ENCODE data around the gene SPTBN5.

The SPTBN5 gene

DNA sequence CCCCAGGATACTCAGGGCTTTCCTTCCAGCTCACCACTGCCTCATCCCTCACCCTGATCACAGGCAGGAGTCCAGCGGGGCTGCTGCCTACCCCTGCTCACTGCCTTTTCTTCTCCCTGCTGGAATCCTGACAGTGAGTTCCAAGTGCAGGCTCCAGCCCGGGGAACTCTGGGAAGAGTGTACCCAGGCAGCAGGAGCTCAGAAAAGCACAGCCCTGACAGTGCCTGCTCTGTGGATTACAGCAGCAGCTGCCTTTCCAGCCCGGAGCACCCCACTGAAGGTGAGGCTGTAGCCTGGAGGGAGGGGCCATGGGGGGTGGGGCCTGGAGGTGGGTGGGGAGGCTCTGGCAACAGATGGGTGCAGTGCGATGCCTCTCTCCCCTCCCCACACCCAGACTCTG is 72.0 kb downstream of the SPTBN5 start:
- Histone ChIP-seq H3K4me2 (ENCODE audit: low read length) (no peak overlapping the region), H3K9me3 (ENCODE audit: low read length) (no peaks in the 10 kb centered on the region), H3K4me1 (ENCODE audit: insufficient read depth, low read length, severe bottlenecking) (no peaks in the 10 kb centered on the region), H3K27me3 (ENCODE audit: insufficient read depth, low read length) (no peaks in the 10 kb centered on the region), H3K9me2 (ENCODE audit: low read depth, low read length) (no peaks in the 10 kb centered on the region), H2AFZ (ENCODE audit: low read length) (no peak overlapping the region), H3K9ac (ENCODE audit: low read length) (no peak overlapping the region), H3K4me3 (ENCODE audit: low read depth, low read length, poor library complexity, severe bottlenecking) (no peak overlapping the region), H3K79me2 (ENCODE audit: insufficient read depth, low read length) (no peaks in the 10 kb centered on the region), H3K27ac (ENCODE audit: low read depth, low read length, poor library complexity, severe bottlenecking) (no peak overlapping the region), H3K36me3 (ENCODE audit: insufficient read depth, low read length) (peaks cover 4% of the 10 kb centered on the region; the same call in 1 of the 2 replicates), H4K20me1 (ENCODE audit: insufficient read depth, low read length) (no peaks in the 10 kb centered on the region), H3F3A (ENCODE audit: insufficient read depth, low read length) (no peaks in the 10 kb centered on the region)
- TF ChIP-seq EZH2 (IDR thresholded peaks at IDR 0.05; ENCODE audit: borderline replicate concordance, low read length) (no peak), CTCF (IDR thresholded peaks at IDR 0.05; ENCODE audit: low read length) (no peak)

- no peaks in the 10 kb centered on the region for H3K9me2 ChIP-seq (ENCODE audit: low read depth, low read length)
- H3K27ac ChIP-seq (ENCODE audit: low read depth, low read length, poor library complexity, severe bottlenecking): no peak overlapping the region
- no peaks in the 10 kb centered on the region for H3K4me1 ChIP-seq (ENCODE audit: insufficient read depth, low read length, severe bottlenecking)
- peaks cover 4% of the 10 kb centered on the region; the same call in 1 of the 2 replicates for H3K36me3 ChIP-seq (ENCODE audit: insufficient read depth, low read length)
- no peaks in the 10 kb centered on the region for H3K27me3 ChIP-seq (ENCODE audit: insufficient read depth, low read length)
- no peak overlapping the region for H2AFZ ChIP-seq (ENCODE audit: low read length)
- no peak overlapping the region for H3K9ac ChIP-seq (ENCODE audit: low read length)
- TF ChIP-seq EZH2 (IDR thresholded peaks at IDR 0.05; ENCODE audit: borderline replicate concordance, low read length) (no peak), CTCF (IDR thresholded peaks at IDR 0.05; ENCODE audit: low read length) (no peak)
- no peaks in the 10 kb centered on the region for H3K9me3 ChIP-seq (ENCODE audit: low read length)
- H3F3A ChIP-seq (ENCODE audit: insufficient read depth, low read length): no peaks in the 10 kb centered on the region
- H3K4me3 ChIP-seq (ENCODE audit: low read depth, low read length, poor library complexity, severe bottlenecking): no peak overlapping the region
- no peak overlapping the region for H3K4me2 ChIP-seq (ENCODE audit: low read length)
- H4K20me1 ChIP-seq (ENCODE audit: insufficient read depth, low read length): no peaks in the 10 kb centered on the region
- H3K79me2 ChIP-seq (ENCODE audit: insufficient read depth, low read length): no peaks in the 10 kb centered on the region
Measured at GRCh38 chr15:41820791-41821423, 72.9 kb downstream of the SPTBN5 start.

DNA sequence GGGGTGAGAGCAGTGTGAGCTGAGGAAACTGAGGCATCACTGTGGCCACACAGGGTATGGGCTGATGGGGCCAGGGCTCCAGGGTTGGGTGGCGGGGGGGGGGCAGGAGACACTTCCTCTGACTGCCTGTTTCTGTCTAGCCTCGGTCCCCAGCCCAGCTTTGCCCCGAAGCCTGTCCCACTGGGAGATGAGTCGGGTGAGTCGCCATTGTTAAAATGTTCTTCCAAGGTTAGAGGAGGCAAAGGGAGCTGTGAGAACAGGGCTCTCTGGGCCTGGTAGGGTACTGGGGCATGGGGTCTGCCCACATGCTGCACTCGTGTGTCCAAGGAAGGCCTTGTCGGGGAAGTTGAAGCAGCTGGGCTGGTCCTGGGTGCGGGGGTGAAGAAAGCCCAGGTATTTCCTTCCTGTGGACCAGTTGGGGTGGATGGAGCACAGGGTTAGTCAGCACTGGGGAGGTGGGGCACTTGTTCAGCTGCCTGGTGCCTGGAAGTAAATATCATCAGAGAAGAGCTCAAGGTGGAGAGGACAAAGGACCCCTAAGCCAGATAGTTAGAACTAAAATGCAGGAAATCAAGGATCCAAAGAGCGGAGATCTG is 74.3 kb downstream of the SPTBN5 start:
- Histone ChIP-seq H3K27ac (ENCODE audit: low read depth, low read length, poor library complexity, severe bottlenecking) (no peak overlapping the region), H4K20me1 (ENCODE audit: insufficient read depth, low read length) (no peaks in the 10 kb centered on the region), H3K27me3 (ENCODE audit: insufficient read depth, low read length) (no peaks in the 10 kb centered on the region), H3K4me1 (ENCODE audit: insufficient read depth, low read length, severe bottlenecking) (no peaks in the 10 kb centered on the region), H3K36me3 (ENCODE audit: insufficient read depth, low read length) (peaks cover 9% of the 10 kb centered on the region; the same call in 1 of the 2 replicates), H3K9me3 (ENCODE audit: low read length) (no peaks in the 10 kb centered on the region), H3K79me2 (ENCODE audit: insufficient read depth, low read length) (no peaks in the 10 kb centered on the region), H2AFZ (ENCODE audit: low read length) (no peak overlapping the region), H3K9ac (ENCODE audit: low read length) (no peak overlapping the region), H3K4me2 (ENCODE audit: low read length) (no peak overlapping the region), H3K4me3 (ENCODE audit: low read depth, low read length, poor library complexity, severe bottlenecking) (no peak overlapping the region), H3K9me2 (ENCODE audit: low read depth, low read length) (no peaks in the 10 kb centered on the region), H3F3A (ENCODE audit: insufficient read depth, low read length) (no peaks in the 10 kb centered on the region)
- no peak for TF ChIP-seq CTCF (IDR thresholded peaks at IDR 0.05; ENCODE audit: low read length)
- no peak for TF ChIP-seq EZH2 (IDR thresholded peaks at IDR 0.05; ENCODE audit: borderline replicate concordance, low read length)
